MM.1S (cell line): ENCODE measurements around the gene SUPV3L1.

Source experiments
- EZH2 ChIP-seq: fragments of 300-600 bp; sonication (generic); optimal IDR thresholded peaks from 2 replicates; pipeline ENCODE3; 2017; ENCODE audit warnings: low read depth, mild to moderate bottlenecking, antibody characterized with exemption, low read length, mixed read lengths
- TF ChIP-seq, protein P1 (sequence below): fragments of 300-600 bp; sonication (generic); IDR thresholded peaks from 2 replicates; pipeline ENCODE4 v1.5.1; 2016; ENCODE audit warnings: antibody characterized with exemption, low read length, mixed read lengths

DNA sequence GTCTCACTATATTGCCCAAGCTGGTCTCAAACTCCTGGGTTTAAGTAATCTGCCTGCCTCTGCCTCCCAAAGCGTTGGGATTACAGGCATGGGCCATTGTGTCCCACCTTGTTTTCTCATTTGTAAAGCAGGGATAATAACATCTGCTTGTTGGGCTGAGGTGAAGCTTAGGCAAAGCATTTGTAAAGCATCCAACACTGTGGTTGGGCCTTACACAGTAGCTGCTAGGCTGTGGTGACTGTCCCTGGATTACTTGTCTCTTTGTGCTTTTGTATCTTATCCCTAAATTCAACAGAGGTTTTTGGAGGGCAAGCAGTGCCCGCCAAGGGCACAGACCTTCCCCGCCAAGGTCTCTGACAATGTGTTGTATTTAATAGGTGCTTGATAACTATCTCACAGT, 54.4 kb downstream of the SUPV3L1 start:
- TF ChIP-seq, protein P1, sequence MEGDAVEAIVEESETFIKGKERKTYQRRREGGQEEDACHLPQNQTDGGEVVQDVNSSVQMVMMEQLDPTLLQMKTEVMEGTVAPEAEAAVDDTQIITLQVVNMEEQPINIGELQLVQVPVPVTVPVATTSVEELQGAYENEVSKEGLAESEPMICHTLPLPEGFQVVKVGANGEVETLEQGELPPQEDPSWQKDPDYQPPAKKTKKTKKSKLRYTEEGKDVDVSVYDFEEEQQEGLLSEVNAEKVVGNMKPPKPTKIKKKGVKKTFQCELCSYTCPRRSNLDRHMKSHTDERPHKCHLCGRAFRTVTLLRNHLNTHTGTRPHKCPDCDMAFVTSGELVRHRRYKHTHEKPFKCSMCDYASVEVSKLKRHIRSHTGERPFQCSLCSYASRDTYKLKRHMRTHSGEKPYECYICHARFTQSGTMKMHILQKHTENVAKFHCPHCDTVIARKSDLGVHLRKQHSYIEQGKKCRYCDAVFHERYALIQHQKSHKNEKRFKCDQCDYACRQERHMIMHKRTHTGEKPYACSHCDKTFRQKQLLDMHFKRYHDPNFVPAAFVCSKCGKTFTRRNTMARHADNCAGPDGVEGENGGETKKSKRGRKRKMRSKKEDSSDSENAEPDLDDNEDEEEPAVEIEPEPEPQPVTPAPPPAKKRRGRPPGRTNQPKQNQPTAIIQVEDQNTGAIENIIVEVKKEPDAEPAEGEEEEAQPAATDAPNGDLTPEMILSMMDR, result no peak
- no peak for TF ChIP-seq EZH2
